ENCODE results near the gene RPA1. TPM values are rescaled to one million over a fixed set of nuclear protein-coding genes. Genes with fewer than 3 reads are reported as not detected.

The RPA1 gene
- total and polyA plus RNA-seq, 9 of the 15 experiments (the other 6 are each of a cell fraction or from before 2014, with no cell fraction given), result 25.2 to 125 (median 47.4) TPM

DNA sequence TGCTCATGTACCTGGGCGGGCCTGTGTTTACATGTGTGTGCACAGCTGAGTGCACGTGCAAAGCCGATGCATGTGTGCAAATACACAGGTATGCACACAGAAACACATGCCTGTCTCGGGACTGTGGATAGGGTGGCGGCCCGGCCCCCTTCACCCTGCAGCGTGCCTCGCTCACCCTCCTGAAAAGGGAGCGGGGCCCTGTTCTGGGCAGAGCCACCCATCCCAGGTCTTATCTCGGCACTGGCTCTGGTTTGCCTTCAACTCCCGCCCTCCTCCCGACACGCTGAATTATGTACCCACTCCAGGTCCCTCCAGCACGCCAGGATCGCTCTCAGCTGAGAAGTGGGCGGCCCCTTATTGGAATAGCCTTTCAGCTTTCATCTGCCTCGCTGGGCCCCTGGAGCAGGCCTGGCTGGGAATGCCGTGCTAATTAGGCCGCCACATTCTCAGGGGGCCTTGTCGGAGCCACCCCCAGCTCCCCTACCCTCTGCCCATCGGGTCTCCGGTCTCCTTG, 117.5 kb downstream of the RPA1 start:
- 22% methylated on average over 12 of the region's 22 CpGs for WGBS (ENCODE audit: insufficient coverage, low coverage, missing lambda C conversion rate)
- Histone ChIP-seq H3K4me2 (ENCODE audit: insufficient read depth, low read length) (no peak overlapping the region), H3K4me1 (replicated peaks in 1 of 2; ENCODE audit: control insufficient read depth in 2 of 2, insufficient read depth in 2 of 2, low read length in 2 of 2) (peaks cover 0 to 8% of the 10 kb centered on the region in 2 experiments; a peak in 2 of 5 replicates), H3K9me3 (replicated peaks; ENCODE audit: control insufficient read depth, insufficient read depth, low read depth, low read length) (no peaks in the 10 kb centered on the region), H3K9ac (ENCODE audit: insufficient read depth in 1 of 2, low read depth in 2 of 2, low read length in 2 of 2) (no peak overlapping the region), H3K4me3 (no peak overlapping the region), H3K79me2 (ENCODE audit: control insufficient read depth, insufficient read depth, low read length) (no peaks in the 10 kb centered on the region), H4K20me1 (replicated peaks; ENCODE audit: control insufficient read depth, insufficient read depth, low read length) (no peaks in the 10 kb centered on the region), H3K27me3 (ENCODE audit: control insufficient read depth in 2 of 2, insufficient read depth in 2 of 2, low read length in 2 of 2) (peaks cover 0 to 50% of the 10 kb centered on the region in 2 experiments; a peak in 2 of 5 replicates), H3K27ac (ENCODE audit: extremely low read depth, low read depth, low read length) (no peak overlapping the region), H2AFZ (ENCODE audit: low read depth, low read length) (no peak overlapping the region), H3K36me3 (ENCODE audit: control insufficient read depth, insufficient read depth, low read length) (no peaks in the 10 kb centered on the region), H3K9me1 (ENCODE audit: control insufficient read depth, insufficient read depth, low read length) (no peaks in the 10 kb centered on the region)
- TF ChIP-seq, protein P1, sequence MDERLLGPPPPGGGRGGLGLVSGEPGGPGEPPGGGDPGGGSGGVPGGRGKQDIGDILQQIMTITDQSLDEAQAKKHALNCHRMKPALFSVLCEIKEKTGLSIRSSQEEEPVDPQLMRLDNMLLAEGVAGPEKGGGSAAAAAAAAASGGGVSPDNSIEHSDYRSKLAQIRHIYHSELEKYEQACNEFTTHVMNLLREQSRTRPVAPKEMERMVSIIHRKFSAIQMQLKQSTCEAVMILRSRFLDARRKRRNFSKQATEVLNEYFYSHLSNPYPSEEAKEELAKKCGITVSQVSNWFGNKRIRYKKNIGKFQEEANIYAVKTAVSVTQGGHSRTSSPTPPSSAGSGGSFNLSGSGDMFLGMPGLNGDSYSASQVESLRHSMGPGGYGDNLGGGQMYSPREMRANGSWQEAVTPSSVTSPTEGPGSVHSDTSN (CRISPR knock-in tag; IDR thresholded peaks at IDR 0.05; ENCODE audit: low read depth), result no peak
- TF ChIP-seq, protein P1 (tag; conservative IDR thresholded peaks at IDR 0.05; ENCODE audit: low read depth), result no peak
- TF ChIP-seq, protein P2, sequence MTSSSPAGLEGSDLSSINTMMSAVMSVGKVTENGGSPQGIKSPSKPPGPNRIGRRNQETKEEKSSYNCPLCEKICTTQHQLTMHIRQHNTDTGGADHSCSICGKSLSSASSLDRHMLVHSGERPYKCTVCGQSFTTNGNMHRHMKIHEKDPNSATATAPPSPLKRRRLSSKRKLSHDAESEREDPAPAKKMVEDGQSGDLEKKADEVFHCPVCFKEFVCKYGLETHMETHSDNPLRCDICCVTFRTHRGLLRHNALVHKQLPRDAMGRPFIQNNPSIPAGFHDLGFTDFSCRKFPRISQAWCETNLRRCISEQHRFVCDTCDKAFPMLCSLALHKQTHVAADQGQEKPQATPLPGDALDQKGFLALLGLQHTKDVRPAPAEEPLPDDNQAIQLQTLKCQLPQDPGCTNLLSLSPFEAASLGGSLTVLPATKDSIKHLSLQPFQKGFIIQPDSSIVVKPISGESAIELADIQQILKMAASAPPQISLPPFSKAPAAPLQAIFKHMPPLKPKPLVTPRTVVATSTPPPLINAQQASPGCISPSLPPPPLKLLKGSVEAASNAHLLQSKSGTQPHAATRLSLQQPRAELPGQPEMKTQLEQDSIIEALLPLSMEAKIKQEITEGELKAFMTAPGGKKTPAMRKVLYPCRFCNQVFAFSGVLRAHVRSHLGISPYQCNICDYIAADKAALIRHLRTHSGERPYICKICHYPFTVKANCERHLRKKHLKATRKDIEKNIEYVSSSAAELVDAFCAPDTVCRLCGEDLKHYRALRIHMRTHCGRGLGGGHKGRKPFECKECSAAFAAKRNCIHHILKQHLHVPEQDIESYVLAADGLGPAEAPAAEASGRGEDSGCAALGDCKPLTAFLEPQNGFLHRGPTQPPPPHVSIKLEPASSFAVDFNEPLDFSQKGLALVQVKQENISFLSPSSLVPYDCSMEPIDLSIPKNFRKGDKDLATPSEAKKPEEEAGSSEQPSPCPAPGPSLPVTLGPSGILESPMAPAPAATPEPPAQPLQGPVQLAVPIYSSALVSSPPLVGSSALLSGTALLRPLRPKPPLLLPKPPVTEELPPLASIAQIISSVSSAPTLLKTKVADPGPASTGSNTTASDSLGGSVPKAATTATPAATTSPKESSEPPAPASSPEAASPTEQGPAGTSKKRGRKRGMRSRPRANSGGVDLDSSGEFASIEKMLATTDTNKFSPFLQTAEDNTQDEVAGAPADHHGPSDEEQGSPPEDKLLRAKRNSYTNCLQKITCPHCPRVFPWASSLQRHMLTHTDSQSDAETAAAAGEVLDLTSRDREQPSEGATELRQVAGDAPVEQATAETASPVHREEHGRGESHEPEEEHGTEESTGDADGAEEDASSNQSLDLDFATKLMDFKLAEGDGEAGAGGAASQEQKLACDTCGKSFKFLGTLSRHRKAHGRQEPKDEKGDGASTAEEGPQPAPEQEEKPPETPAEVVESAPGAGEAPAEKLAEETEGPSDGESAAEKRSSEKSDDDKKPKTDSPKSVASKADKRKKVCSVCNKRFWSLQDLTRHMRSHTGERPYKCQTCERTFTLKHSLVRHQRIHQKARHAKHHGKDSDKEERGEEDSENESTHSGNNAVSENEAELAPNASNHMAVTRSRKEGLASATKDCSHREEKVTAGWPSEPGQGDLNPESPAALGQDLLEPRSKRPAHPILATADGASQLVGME (CRISPR knock-in tag; IDR thresholded peaks at IDR 0.05), result no peak
- TF ChIP-seq RAD51 (IDR thresholded peaks at IDR 0.05; ENCODE audit: borderline replicate concordance, low read depth) (no peak), ZNF707 (CRISPR knock-in tag; conservative IDR thresholded peaks at IDR 0.05) (no peak), KLF10 (CRISPR knock-in tag; IDR thresholded peaks at IDR 0.05) (no peak), NR2F6 (CRISPR knock-in tag; IDR thresholded peaks at IDR 0.05) (no peak)
- ChIA-PET CTCF (ENCODE audit: low intra/inter-chr PET ratio) (no interaction called here), POLR2A (no interaction called here)
- ATAC-seq, result no peak
- BruUV-seq (replicated peaks), result no TSS peak
- FAIRE-seq, result no peak
- in situ Hi-C loops (cut with MboI), result no loop called here
- intact Hi-C loops (cut with micrococcal nuclease), result no loop called here
- DNase-seq (ENCODE audit: extremely low read depth in 1 of 4, low spot score in 3 of 4), result no peak
